HG02885 (cell line): ENCODE data around the gene STT3B.

Experiments used
- ATAC-seq: cut with Tn5 transposase; IDR thresholded peaks from one replicate; pipeline ENCODE4 v1.9.1; 2021; ENCODE audit warnings: mild to moderate bottlenecking; ENCODE audit not compliant: unreplicated experiment, poor library complexity

The STT3B gene

GRCh38 chr3:31515486-31516284 is 17.0 kb upstream of the STT3B start:
- ATAC-seq: no peak

GRCh38 chr3:31516757-31517156 is 16.0 kb upstream of the STT3B start:
- no peak for ATAC-seq

GRCh38 chr3:31521468-31521867 is 11.3 kb upstream of the STT3B start:
- ATAC-seq: no peak

- peak; percentile 78 for ATAC-seq
Measured at GRCh38 chr3:31522152-31522551, 10.6 kb upstream of the STT3B start.

- no peak for ATAC-seq
Measured at GRCh38 chr3:31523543-31523942, 9.2 kb upstream of the STT3B start.

GRCh38 chr3:31525532-31525931 is 7.2 kb upstream of the STT3B start:
- ATAC-seq: no peak

- ATAC-seq: no peak
Measured at GRCh38 chr3:31529421-31529820, 3.3 kb upstream of the STT3B start.

GRCh38 chr3:31530039-31530959 is 2.4 kb upstream of the STT3B start:
- no peak for ATAC-seq

- no peak for ATAC-seq
Measured at GRCh38 chr3:31530960-31531335, 1.8 kb upstream of the STT3B start.

GRCh38 chr3:31531452-31531991 is 1.2 kb upstream of the STT3B start:
- ATAC-seq: no peak

GRCh38 chr3:31531992-31532586 is 636 bp upstream of the STT3B start:
- peak; percentile 86 for ATAC-seq

GRCh38 chr3:31533169-31534064 is 692 bp downstream of the STT3B start:
- peak; percentile 1 for ATAC-seq

- no peak for ATAC-seq
Measured at GRCh38 chr3:31534065-31534425, 1.3 kb downstream of the STT3B start.

- ATAC-seq: no peak
Measured at GRCh38 chr3:31536497-31536896, 3.8 kb downstream of the STT3B start.

- ATAC-seq: no peak
Measured at GRCh38 chr3:31538801-31539200, 6.1 kb downstream of the STT3B start.

GRCh38 chr3:31539275-31539674 is 6.5 kb downstream of the STT3B start:
- no peak for ATAC-seq

- no peak for ATAC-seq
Measured at GRCh38 chr3:31541089-31541488, 8.4 kb downstream of the STT3B start.

GRCh38 chr3:31542246-31542645 is 9.5 kb downstream of the STT3B start:
- no peak for ATAC-seq

- no peak for ATAC-seq
Measured at GRCh38 chr3:31543375-31543774, 10.7 kb downstream of the STT3B start.

- no peak for ATAC-seq
Measured at GRCh38 chr3:31544634-31545033, 11.9 kb downstream of the STT3B start.
